GM21526 (cell line): ENCODE results near the gene HTRA2.

Experiments
- ATAC-seq: cut with Tn5 transposase; IDR thresholded peaks from one replicate; pipeline ENCODE4 v1.9.1; 2021; ENCODE audit warnings: moderate library complexity; ENCODE audit not compliant: unreplicated experiment, low FRiP score

The HTRA2 gene

DNA sequence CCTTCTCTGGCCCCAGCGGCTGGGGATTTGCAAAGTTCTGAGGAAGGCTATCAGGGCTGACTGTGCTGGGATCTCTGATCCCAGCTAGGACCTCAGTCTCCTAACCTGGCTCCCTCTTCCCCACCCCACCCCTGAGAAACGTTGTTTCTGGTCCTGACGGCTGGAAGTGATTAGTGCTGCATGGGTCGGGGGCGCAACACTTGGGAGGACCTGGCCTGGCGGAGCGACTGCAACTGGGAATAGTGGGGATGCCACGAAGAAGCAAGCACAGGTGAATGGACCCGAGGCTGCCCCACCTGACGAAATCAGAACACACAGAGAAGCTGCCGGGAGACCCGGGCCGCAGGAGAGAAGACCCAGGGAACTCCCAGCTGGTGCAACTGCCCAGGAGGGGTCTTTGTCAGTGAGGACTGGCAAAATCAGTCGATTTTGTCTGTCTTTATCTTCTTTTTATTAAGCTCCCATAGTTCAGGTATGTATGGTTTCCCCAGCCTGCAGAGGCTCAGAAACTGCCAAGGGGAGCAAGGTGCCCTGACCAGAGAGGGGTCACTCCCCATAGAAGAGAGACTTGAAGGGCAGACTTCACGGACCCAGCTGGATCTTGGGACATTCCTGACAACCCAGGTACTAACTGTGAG is 29.7 kb upstream of the HTRA2 start:
- ATAC-seq = no peak

DNA sequence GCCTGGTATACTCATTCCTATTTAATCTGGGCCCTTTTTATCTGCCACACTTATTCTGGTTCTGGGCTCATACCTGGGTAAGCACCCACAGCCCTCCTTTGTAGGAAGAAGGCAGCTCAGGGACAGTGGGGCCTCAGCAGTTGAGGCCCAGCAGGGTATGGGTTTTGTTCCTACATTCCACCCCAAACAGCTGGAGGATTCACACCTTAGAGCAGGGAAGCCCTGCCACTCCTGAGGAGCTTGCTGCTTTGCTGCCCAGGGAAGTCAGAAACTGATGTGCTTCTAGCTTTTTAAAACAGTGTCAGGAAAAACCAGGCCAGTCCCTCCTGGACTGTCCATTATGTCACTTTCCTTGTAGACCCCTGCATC is 29.2 kb upstream of the HTRA2 start:
- no peak for ATAC-seq

DNA sequence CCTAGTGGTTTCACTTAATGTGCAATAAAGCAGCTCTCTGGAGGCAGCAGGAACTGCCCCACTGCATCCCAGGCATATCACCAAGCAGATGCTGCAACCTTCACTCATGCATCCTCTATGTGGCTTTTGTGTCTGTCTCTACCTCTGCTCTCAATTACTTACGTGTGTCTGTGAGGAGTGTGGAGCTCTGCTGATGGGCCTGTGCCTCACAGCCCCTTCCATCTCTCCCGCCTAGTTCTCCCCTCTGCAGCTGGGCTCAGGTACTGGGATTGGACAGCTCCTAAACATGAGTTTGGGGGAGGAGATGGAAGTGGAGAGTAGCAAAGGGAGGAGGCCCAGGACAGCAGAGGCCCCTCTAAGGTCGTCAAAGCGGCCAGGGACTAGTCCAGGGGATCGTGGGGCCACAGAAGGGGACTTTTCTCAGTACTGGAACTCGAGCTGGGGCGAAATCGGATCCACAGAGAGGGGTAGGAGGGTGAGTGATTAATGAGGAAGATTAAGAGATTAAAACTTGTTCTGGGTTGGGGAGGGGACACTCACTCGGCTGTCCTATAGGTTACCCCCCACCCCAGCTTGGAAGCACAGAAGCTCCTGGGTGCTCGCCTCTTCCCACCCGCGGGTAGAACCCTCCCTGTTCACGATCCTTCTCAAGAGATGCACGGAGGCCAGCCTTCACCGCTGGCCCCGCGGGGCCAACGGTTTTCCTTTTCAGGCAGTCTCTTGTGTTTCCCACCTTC is 28.2 kb upstream of the HTRA2 start:
- no peak for ATAC-seq

- no peak for ATAC-seq
Measured at GRCh38 chr2:74502147-74502719, 27.5 kb upstream of the HTRA2 start.

GRCh38 chr2:74502720-74503505 is 26.8 kb upstream of the HTRA2 start:
- ATAC-seq = no peak

GRCh38 chr2:74503506-74504475 is 25.9 kb upstream of the HTRA2 start:
- no peak for ATAC-seq

DNA sequence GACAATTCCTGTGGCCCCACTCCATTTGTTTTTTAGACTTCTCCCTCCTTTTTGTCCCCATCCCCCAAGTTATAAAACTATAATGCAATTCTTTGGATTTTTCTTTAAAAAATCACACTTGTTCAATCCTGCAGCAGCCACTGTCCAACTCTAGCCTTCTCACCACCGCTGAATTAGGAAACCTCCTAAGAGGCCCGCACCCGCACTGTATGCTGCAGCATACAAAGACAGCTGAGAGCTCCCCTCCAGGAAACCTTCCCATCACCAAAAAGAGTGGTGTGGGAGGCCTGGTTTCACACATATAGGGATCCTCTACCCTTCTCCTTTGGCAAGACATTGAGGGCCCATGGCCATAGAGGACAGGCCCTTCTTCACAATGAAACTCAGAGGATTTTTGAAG is 25.1 kb upstream of the HTRA2 start:
- no peak for ATAC-seq

DNA sequence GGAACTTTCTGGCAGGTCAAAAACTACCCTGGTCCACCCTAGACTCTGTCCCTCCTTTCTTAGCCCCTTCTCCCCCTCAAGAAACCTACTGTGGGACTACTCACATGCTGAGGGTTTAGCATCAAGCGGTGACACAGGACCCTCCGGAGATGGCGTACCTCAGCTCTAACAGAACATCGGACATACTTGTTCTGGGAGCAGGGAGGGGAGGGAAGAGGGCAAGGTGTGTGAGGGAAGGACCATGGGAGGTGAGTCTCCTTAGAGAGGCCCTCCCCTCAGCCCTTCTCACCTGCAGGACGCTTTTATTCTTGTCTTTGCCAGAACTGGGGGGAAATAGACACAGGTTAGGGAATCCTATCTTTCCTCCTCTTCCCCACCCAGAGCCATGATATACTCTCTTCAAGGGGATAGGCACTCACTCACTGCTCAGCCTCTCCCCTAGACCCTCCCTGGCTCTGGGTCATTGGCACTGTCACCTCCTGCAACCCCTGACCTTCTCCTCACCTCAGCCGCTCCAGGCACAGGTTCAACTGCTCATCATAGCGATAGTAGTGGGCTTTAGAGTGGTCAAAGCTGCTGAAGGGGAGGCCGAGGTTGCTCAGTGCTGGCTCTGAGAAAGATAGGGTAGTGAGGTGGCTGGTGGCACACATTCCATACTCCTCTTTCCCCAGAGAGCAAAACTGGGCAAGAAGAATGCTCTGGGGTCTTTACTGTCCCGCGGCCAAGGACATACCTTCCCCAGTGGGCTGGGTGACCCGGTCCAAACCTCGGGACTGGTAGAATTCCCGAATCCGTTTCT is 24.1 kb upstream of the HTRA2 start:
- ATAC-seq = no peak

DNA sequence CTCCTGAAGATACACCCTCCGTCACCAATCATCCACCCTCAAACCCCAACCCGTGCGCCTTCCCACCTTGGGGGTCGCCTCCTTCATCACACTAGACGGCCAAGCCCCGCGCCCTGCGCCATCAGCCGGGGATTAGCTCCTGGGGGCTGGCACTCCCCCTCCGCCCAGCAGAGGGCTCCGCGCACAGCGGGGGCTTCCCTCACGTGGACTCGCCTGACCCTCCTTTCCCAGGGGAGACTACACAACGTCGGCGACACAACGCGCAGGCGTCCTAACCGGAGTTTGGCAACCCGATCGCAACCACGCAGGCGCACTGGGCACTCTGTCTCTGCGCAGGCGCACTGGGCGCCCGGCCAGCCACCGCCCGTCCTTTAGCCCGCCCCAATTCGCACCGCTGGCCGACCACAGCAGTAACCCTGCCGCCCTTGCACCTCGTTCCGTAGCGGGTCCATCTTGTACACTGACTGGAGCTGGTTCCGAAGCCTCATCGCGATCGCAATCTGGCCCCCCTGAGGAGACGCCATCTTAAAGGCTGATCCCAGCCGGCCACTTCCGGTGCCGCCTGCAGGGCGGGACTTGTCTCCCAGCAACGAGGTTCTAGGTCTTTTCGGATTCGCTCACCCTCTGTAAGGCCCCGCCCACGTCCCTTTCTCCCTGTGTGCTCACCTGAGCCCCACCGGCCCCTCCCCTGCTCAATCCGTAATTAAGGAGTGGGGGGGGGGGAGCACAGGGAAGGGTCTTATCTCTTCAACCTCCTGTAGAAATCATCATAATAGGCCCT is 22.4 kb upstream of the HTRA2 start, which contains the start of gene PCGF1:
Gene PCGF1 (minus strand): TSS at position 551 of the 781 bp plus-strand sequence. CDS start 27 bp downstream, at position 524.
- peak; percentile 78 for ATAC-seq

DNA sequence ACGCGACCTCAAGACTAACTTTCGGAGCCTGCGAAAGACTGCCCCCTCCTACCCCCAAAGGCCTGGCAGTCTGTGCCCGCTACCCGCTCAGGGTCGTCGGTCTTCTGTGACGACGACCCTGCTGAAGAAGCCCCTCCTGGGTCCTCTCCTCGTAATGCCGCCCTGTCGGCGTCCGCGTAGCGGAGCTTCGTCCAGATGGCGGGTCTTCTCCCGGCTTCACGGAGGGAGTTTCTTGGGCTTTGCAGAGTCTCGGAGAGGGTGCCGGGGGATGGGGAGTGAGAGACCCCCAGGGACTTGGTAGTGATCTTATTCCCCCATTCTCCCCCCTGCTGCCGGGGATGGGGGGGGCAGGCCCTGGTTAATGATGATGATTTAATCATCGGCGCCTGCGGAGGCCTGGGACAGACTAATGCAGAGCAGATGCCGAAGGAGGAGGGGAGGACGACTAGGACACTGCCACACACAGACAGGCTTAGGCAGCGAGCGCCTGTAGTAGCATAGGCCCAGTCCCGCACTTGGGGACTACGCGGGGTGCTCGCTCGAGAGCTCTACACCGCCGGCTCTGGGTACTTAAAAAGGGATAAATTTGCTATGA is 21.7 kb upstream of the HTRA2 start:
- ATAC-seq = no peak

DNA sequence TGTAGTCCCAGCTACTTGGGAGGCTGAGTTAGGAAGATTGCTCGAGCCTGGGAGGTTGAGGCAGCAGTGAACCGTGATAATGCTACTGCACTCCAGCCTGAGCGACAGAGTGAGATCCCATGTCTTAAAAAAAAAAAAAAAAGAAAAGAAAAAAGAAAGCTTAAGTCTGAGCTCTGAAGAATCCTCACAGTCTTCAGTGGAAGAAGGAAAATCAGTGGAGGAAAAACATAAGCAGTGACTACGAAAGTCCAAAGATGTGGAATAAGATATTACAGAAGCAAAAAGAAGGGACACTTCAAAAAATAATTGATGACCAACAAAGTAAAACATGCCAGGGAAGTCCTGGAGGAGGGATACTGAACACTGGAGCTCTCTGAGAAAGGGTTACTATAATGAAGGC is 19.5 kb upstream of the HTRA2 start:
- ATAC-seq = no peak

DNA sequence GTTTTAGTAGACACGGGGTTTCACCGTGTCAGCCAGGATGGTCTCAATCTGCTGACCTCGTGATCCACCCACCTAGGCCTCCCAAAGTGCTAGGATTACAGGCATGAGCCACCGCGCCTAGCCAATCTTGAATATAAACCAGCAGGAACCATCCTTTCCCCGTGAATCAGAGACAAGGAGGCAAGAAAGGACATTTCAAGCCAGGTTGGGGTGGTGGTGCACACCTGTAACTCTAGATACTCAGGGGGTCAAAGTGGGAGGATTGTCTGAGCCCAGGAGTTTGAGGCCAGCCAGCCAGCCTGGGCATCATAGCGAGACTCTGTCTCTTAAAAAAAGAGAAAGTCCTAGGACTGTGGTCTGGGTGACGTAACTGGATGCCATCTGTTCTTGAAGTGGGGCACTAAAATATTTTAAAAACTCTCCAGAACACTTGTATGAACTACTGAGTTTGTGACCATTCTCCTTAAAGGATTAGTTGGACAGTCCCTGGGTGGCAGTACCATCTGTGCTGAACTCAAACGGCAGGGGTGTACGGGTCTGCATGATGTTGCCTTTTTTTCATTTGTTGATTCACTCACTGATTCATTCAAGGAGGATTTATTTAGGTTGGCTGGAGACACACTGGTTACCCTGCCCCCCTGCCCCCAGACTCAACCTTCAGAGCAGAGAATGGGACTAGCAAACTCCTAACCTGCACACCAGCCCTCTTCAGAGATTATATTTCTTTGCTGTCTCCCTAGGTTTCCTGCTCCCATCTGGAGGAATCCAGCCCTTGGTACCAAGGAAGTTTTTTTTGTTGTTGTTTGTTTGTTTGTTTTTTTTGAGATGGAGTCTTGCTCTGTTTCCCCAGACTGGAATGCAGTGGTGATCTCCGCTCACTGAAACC is 18.4 kb upstream of the HTRA2 start:
- ATAC-seq = no peak

GRCh38 chr2:74512744-74513604 is 16.8 kb upstream of the HTRA2 start:
- ATAC-seq = no peak

DNA sequence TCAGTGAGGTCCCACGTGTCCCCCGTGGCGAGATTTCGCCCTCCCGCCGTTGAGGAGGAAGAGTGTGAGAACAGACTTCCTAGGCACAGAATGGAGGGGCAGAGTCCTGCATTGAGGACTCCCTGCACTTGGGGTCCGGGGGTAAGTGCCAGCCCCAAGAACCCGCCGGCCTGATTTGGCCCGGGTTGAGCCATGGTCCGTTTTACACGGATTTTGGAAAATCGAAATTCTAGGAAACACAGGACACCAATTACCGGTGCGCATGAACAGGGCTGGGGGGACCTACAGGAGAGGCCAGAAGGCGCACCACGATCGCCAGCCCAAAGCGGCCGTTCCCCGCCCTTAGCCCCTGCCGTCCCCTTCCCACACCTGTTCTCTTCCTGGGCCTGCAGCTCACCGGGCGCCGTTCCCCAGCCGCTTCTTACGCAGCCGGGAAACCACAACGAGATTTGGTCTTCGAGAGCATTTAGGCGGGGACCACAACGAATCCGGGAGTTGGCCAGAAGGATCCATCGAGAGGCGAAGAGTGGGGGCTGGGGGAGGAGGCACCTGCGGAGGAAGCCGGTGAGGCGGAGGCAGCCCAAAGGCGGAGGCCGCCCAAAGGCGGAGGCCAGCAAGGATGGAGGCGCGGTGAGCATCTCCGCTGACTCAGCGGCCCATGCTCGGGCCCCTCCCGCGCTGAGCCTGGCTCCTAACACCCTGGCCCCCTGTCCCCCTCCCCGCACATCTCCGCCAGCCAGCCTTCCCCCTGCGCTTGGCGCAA is 15.9 kb upstream of the HTRA2 start:
- no peak for ATAC-seq
